ENCODE results near the gene SRGAP3. TPM values are rescaled to one million over a fixed set of nuclear protein-coding genes. Genes with fewer than 3 reads are reported as not detected.

SRGAP3 gene
- total RNA-seq, 1 donor from 2014 or later: 10.3 TPM

DNA sequence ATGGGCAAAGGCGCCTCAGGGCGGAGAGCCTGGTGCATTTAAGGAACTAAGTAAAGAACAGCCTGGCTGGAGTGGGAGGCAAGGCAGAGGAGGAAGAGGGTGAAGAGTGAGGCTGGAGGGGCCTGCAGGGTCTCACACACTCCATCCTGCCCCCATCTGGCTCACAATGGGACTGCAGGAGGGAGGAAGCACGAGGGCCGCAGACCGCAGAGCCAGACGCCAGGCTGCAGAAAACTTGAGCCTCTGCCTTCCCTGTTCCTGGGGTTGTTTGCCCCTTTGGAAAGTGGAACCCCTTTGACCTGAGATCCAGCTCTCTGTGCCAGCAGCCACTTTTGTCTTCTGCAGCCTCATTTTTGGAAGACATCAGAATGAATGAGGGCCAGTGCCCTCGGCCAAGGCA lies 138.0 kb downstream of the SRGAP3 start:
- intact Hi-C loops (cut with micrococcal nuclease): no loop called here
- H3K27me3 ChIP-seq (ENCODE audit: low read depth): peaks cover 7% of the 10 kb centered on the region
- H3K9me3 ChIP-seq (replicated peaks): no peaks in the 10 kb centered on the region
- no peaks in the 10 kb centered on the region for H3K36me3 ChIP-seq
- no peak overlapping the region for H3K27ac ChIP-seq (replicated peaks)
- H3K4me1 ChIP-seq: peaks cover 14% of the 10 kb centered on the region
- no peak overlapping the region for H3K4me3 ChIP-seq
- TF ChIP-seq, protein P1, sequence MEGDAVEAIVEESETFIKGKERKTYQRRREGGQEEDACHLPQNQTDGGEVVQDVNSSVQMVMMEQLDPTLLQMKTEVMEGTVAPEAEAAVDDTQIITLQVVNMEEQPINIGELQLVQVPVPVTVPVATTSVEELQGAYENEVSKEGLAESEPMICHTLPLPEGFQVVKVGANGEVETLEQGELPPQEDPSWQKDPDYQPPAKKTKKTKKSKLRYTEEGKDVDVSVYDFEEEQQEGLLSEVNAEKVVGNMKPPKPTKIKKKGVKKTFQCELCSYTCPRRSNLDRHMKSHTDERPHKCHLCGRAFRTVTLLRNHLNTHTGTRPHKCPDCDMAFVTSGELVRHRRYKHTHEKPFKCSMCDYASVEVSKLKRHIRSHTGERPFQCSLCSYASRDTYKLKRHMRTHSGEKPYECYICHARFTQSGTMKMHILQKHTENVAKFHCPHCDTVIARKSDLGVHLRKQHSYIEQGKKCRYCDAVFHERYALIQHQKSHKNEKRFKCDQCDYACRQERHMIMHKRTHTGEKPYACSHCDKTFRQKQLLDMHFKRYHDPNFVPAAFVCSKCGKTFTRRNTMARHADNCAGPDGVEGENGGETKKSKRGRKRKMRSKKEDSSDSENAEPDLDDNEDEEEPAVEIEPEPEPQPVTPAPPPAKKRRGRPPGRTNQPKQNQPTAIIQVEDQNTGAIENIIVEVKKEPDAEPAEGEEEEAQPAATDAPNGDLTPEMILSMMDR (IDR thresholded peaks at IDR 0.05; ENCODE audit: borderline replicate concordance): no peak
- no peak for DNase-seq

- no peak for DNase-seq
- peaks cover 7% of the 10 kb centered on the region for H3K27me3 ChIP-seq (ENCODE audit: low read depth)
- TF ChIP-seq, protein P1 (IDR thresholded peaks at IDR 0.05; ENCODE audit: borderline replicate concordance): no peak
- no peaks in the 10 kb centered on the region for H3K36me3 ChIP-seq
- intact Hi-C loops (cut with micrococcal nuclease): no loop called here
- H3K27ac ChIP-seq (replicated peaks): no peak overlapping the region
- H3K4me3 ChIP-seq: no peak overlapping the region
- peaks cover 14% of the 10 kb centered on the region for H3K4me1 ChIP-seq
- H3K9me3 ChIP-seq (replicated peaks): no peaks in the 10 kb centered on the region
These were observed 138.6 kb downstream of the SRGAP3 start for GRCh38 chr3:9110802-9111201.

DNA sequence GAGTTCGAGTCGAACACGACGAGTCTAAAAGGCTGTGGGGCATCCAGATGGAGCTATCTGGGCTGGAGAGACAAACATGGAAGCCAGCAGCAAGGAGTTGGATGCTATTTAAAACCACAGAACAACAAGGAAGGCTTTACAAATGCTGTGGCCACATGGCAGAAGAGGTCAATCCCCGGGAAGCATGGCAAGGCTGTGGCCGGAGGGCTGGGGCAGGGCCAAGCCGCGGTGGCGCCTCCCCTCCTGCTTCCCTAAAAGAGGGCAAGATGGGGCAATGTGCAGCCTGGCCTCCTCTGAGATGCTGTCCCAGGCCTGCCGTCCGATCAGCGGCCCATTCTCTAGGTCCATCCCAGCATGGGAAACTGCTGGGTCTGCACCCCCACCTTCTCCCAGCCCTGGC lies 139.1 kb downstream of the SRGAP3 start:
- intact Hi-C loops (cut with micrococcal nuclease): no loop called here

GRCh38 chr3:9109568-9109914 lies 139.9 kb downstream of the SRGAP3 start:
- no peaks in the 10 kb centered on the region for H3K9me3 ChIP-seq (replicated peaks)
- DNase-seq: no peak
- no peak overlapping the region for H3K27ac ChIP-seq (replicated peaks)
- TF ChIP-seq, protein P1 (IDR thresholded peaks at IDR 0.05; ENCODE audit: borderline replicate concordance): no peak
- H3K4me3 ChIP-seq: no peak overlapping the region
- H3K27me3 ChIP-seq (ENCODE audit: low read depth): peaks cover 7% of the 10 kb centered on the region
- intact Hi-C loops (cut with micrococcal nuclease): no loop called here
- no peaks in the 10 kb centered on the region for H3K36me3 ChIP-seq
- peaks cover 14% of the 10 kb centered on the region for H3K4me1 ChIP-seq

More for the DNA sequence above, 139.1 kb downstream of the SRGAP3 start:
- Histone ChIP-seq H3K27me3 (ENCODE audit: low read depth) (peaks cover 7% of the 10 kb centered on the region), H3K4me3 (no peak overlapping the region), H3K4me1 (peaks cover 14% of the 10 kb centered on the region), H3K9me3 (replicated peaks) (no peaks in the 10 kb centered on the region), H3K27ac (replicated peaks) (no peak overlapping the region), H3K36me3 (no peaks in the 10 kb centered on the region)
- TF ChIP-seq, protein P1 (IDR thresholded peaks at IDR 0.05; ENCODE audit: borderline replicate concordance): no peak
- DNase-seq: no peak

DNA sequence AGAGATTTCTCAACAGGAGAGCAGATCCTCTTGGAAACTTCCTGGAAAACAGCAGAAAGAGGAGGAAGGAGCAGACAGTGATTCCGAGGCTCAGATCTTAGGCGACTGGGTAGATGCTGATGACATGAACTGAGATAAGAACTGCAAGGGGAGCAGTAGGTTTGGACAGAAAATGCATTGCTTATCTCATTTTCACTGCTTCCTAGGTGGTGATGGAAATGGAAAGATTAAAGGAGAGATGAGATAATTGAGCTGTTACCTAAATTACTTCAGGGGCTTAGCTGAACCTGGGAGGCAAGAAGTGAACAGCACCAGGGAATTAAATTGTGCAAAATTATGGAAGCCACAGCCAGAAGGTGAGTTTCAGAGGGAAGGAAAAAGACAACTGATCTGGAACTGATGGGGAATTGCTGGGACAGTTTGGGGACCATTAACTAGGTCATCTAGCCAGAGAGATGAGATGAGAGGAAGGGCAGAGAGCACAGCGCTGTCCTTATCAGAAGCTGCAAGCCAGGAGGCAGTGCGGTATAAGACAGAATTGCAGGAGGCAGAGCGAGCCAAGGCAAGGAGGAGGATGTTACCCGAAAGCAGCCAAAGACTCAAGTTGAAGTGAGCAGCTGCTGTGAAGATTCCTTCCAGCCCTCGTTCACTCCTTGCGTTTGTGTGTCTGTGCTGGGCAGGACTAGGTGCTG lies 140.4 kb downstream of the SRGAP3 start:
- no peak overlapping the region for H3K4me3 ChIP-seq
- intact Hi-C loops (cut with micrococcal nuclease): no loop called here
- TF ChIP-seq, protein P1 (IDR thresholded peaks at IDR 0.05; ENCODE audit: borderline replicate concordance): no peak

More for the DNA sequence above, 140.4 kb downstream of the SRGAP3 start:
- Histone ChIP-seq H3K9me3 (replicated peaks) (no peaks in the 10 kb centered on the region), H3K27ac (replicated peaks) (no peak overlapping the region), H3K36me3 (no peaks in the 10 kb centered on the region), H3K4me1 (peaks cover 14% of the 10 kb centered on the region), H3K27me3 (ENCODE audit: low read depth) (peaks cover 7% of the 10 kb centered on the region)
- no peak for DNase-seq

All from left ventricle myocardium inferior (tissue), 1 donor.